ENCODE results near the gene SARDH.

Gene SARDH

DNA sequence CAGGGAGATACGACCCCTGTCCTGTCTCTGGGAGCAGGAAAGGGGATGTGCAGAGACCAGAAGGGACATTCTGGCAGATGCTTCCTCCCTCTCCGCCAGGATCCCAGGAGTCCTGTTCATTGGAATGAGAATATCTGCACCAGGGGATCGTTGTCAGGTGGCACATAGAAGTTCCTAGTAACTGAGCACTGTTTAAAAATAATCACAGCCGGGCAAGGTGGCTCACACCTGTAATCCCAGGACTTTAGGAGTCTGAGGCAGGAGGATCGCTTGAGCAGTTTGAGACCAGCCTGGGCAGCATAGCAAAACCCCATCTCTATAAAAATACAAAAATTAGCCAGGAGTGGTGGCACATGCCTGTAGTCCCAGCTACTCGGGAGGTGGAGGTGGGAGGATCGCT is 12.3 kb downstream of the SARDH start:
- H3K27ac ChIP-seq (ENCODE audit: low read depth, low read length), result no peak overlapping the region
- no peak overlapping the region for H3K9ac ChIP-seq (ENCODE audit: low read length)
- H3K4me3 ChIP-seq (ENCODE audit: low read length), result no peak overlapping the region
- H3K36me3 ChIP-seq (ENCODE audit: control insufficient read depth, insufficient read depth, low read length), result no peaks in the 10 kb centered on the region
- H3K4me1 ChIP-seq (ENCODE audit: control insufficient read depth, insufficient read depth, low read length), result no peaks in the 10 kb centered on the region
- H3K27me3 ChIP-seq (ENCODE audit: control insufficient read depth, insufficient read depth, low read length), result no peaks in the 10 kb centered on the region

DNA sequence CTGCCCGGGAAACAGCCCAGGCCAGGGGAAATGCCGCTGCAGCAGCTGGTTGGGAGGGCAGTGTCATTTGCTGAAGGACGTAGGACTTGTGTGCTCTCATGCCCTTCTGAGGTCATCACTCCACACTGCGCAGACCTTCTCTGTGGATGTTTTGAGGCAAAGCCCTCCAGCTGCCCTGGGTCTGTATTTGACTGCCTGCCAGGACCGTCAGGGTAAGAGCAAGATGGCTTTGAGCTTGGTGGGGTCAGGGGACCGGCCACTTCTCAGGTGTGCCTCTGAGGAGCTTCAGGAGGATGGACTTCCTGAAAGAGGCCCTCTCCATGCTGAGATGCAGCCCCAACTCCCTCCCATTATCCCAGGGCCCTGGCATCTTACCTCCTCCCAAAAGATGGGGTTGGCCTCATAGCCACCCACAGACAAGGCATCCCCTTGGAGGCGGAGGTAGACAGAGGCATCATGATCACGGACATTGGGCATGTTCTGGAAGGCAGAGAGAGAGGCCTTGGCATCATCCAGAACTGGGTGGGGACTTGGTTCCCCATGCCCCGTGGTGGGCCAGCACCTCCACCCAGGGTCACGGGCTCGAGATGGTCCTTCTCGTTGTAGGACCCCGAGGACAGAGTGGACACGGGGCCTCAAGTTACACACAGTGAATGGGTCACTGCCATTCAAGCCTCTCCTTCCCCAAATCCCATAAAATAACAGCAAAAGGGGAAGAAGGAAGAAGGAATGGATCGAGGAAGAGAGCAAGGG is 19.4 kb downstream of the SARDH start:
- H3K4me3 ChIP-seq (ENCODE audit: low read length), result no peak overlapping the region
- H3K36me3 ChIP-seq (ENCODE audit: control insufficient read depth, insufficient read depth, low read length), result no peaks in the 10 kb centered on the region
- H3K27ac ChIP-seq (ENCODE audit: low read depth, low read length), result no peak overlapping the region
- no peaks in the 10 kb centered on the region for H3K4me1 ChIP-seq (ENCODE audit: control insufficient read depth, insufficient read depth, low read length)
- no peaks in the 10 kb centered on the region for H3K27me3 ChIP-seq (ENCODE audit: control insufficient read depth, insufficient read depth, low read length)
- H3K9ac ChIP-seq (ENCODE audit: low read length), result no peak overlapping the region

DNA sequence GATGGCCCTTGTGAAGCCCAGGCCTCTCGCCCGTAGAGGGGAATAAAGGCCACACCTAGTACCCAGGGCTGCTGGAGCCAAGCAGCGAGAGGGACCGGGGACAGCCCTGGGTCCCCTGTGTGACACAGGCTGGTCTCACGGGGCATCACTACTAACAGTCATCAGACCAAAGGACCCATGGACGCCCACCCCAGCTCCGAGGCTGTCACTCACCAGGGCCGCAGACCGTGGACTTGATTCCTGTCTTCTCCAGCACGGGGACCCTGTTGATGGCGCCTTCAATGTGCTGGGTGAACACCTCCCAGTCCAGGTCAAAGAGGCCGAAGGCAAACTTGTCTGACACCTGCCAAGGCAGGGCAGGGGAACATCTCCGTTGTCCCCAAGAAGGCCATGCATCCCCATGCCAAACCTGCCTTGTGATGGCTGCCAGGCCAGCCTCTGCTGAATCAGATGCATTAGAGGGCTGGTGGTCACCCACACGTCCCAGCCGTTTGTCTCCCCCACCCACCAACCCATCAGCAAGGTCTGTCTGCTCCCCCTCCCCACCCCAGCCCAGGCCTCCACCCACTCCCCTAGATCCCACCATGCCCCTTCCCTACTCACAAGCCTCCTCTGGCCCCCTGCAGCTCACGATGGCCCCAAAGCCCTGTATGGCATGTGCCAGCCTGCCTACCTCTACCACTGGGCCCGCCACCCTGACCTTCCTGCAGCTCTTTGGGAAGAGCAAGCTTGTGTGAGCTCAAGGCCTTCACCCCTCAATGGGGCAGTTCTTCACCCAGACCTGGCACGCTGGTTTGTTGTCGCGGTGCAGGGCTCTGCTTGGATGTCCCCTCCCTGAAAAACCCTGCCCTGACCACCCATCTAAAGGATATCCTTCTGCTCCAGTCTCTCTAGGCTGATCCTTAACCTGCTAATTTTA is 20.8 kb downstream of the SARDH start:
- Histone ChIP-seq H3K9ac (ENCODE audit: low read length) (no peak overlapping the region), H3K4me3 (ENCODE audit: low read length) (no peak overlapping the region), H3K36me3 (ENCODE audit: control insufficient read depth, insufficient read depth, low read length) (no peaks in the 10 kb centered on the region), H3K27me3 (ENCODE audit: control insufficient read depth, insufficient read depth, low read length) (no peaks in the 10 kb centered on the region), H3K4me1 (ENCODE audit: control insufficient read depth, insufficient read depth, low read length) (no peaks in the 10 kb centered on the region), H3K27ac (ENCODE audit: low read depth, low read length) (no peak overlapping the region)

DNA sequence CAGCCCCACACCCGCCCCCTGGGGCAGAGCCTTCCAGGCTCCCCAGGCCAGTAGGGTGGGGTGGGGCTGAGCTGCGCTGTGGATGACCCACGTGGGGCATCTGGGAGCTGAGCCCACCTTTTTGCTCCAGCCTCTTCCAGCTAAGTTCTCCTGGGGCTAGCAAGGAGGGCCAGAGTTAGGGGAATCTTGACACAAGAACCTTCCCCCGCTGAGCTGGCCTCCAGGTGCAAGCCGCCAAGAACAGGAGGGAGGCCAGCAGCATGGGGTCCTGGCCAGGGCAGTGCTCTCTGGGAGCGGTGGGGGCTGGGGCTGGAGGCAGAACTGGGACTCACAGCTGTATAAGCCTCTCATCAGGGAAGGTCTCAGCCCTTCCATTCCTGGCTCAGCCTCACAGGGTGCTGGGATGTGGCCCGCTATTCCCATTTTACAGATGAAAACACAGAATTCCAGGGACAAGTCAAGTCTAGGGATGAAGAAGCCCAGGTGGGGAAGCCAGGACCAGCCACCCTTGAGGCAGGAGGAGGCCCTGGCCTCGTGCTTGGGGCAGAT is 21.5 kb downstream of the SARDH start:
- no peak overlapping the region for H3K4me3 ChIP-seq (ENCODE audit: low read length)
- H3K4me1 ChIP-seq (ENCODE audit: control insufficient read depth, insufficient read depth, low read length), result no peaks in the 10 kb centered on the region
- no peaks in the 10 kb centered on the region for H3K36me3 ChIP-seq (ENCODE audit: control insufficient read depth, insufficient read depth, low read length)
- no peak overlapping the region for H3K9ac ChIP-seq (ENCODE audit: low read length)
- H3K27me3 ChIP-seq (ENCODE audit: control insufficient read depth, insufficient read depth, low read length), result no peaks in the 10 kb centered on the region
- H3K27ac ChIP-seq (ENCODE audit: low read depth, low read length), result no peak overlapping the region

DNA sequence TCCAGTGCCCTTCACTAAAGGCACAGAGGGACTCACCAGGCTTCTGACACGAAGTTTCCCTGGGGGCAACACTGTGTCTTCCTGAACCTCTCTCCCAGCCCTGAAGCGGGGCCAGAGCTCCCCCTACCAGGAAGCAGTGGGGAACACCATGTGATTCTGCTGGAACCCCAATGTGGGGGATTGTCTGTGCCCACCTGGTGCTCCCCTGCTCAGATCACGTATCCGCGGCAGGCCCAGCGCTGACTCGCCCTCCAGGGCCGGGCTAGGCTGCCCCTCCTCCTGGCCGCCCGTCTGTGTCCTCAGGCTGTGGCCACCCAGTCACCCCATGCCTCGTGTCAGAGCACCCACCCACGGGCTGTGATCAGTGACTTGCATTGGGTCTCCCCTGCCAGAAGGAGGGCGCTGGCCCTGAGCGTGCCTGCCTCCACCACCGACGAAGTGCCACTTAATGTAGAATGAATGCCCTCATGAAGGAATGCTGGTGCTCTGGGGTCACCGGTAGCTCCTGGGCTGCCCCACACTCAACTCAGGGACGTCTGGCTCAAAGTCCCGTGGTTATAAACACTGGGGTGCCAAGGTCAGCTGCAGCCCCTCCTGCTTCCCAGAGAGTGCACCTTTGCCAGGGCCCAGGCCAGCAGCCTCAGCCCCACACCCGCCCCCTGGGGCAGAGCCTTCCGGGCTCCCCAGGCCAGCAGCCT is 22.1 kb downstream of the SARDH start:
- Histone ChIP-seq H3K36me3 (ENCODE audit: control insufficient read depth, insufficient read depth, low read length) (no peaks in the 10 kb centered on the region), H3K4me3 (ENCODE audit: low read length) (no peak overlapping the region), H3K9ac (ENCODE audit: low read length) (no peak overlapping the region), H3K27ac (ENCODE audit: low read depth, low read length) (no peak overlapping the region), H3K4me1 (ENCODE audit: control insufficient read depth, insufficient read depth, low read length) (no peaks in the 10 kb centered on the region), H3K27me3 (ENCODE audit: control insufficient read depth, insufficient read depth, low read length) (no peaks in the 10 kb centered on the region)

DNA sequence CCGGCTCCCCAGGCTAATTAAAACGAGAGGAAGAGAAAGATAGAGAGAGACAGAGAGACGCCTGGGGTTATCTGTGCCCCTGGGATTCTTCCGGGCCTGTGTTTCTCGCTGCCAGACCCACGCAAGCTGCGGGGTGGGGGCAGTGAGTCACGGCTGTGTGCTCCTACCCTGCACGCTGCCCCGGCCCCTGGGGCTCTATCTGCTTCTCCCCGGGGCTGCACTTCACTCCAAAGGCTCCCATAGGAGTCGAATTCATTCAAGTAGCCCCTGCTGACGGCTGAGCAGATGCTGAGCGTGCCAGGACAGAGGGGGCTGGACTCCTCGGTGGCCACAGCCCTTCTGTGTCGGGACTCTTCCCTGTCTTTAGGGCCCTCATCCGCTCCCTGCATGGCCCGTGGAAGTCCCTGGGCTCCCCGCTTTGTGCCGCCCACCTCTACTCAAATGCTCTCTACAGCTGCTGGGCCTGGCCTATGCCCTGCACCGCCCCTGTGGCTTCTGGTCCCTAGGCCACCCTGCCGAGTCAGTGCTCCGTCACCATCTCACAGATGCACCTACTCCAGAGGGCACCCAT is 22.8 kb downstream of the SARDH start:
- H3K36me3 ChIP-seq (ENCODE audit: control insufficient read depth, insufficient read depth, low read length), result no peaks in the 10 kb centered on the region
- H3K4me1 ChIP-seq (ENCODE audit: control insufficient read depth, insufficient read depth, low read length), result no peaks in the 10 kb centered on the region
- no peak overlapping the region for H3K27ac ChIP-seq (ENCODE audit: low read depth, low read length)
- no peak overlapping the region for H3K9ac ChIP-seq (ENCODE audit: low read length)
- H3K4me3 ChIP-seq (ENCODE audit: low read length), result no peak overlapping the region
- H3K27me3 ChIP-seq (ENCODE audit: control insufficient read depth, insufficient read depth, low read length), result no peaks in the 10 kb centered on the region

DNA sequence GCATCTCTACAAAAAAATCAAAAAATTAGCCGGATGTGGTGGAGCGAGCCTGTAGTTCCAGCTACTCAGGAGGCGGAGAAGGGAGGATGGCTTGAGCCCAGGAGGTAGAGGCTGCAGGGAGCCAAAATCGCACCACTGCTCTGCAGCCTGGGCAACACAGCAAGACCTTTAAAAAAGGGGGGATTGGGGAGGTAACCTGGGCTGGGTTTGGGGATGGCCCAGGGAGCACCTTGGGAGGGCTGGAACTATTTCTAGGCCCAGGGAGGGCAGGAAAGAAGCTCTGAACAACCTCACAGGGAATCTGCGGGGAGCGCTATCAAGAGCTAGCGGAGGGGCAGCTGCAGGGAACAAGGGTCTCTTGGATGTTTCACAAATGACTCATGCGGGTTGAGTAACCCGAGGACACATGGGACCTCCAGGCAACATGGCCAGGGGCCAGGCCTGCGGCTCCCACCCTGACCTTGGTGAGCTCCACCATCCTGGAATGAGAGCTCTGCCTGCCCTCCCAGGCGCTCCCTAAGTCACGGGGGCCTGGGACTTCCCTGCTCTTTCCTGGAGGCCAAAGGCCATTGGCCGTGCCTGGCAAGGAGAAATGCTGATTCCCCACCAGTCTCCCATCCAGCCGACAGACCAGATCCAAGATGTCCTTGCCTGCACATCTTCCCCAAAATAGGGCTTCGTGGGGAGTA is 23.4 kb downstream of the SARDH start:
- H3K4me3 ChIP-seq (ENCODE audit: low read length), result no peak overlapping the region
- H3K27me3 ChIP-seq (ENCODE audit: control insufficient read depth, insufficient read depth, low read length), result no peaks in the 10 kb centered on the region
- H3K4me1 ChIP-seq (ENCODE audit: control insufficient read depth, insufficient read depth, low read length), result no peaks in the 10 kb centered on the region
- no peak overlapping the region for H3K27ac ChIP-seq (ENCODE audit: low read depth, low read length)
- H3K9ac ChIP-seq (ENCODE audit: low read length), result no peak overlapping the region
- H3K36me3 ChIP-seq (ENCODE audit: control insufficient read depth, insufficient read depth, low read length), result no peaks in the 10 kb centered on the region

DNA sequence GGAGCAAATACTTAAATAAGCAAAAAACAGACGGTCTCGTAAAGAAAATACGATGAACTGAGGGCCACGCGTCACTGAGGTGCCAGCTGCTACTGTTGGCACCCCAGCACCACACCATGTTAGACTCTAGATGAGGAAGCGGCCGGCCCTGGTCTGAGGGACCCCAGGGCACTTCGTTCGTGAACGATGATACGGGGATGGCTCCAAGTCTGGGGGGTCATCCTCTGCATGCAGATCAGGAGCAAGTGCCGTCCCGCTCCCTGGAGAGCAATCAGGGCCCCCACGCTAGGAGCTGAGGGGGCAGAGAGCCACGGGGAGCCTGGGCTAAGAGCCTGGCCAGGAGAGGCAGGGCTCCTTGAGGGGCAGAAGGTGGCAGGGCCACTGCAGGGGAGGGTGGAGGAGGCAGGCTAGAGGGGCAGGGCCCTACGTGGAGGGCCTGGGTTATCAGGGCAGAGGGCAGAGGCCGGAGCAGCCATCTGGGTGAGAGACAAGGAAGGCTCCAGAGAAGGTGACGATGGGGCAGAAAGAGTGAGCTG is 24.1 kb downstream of the SARDH start:
- Histone ChIP-seq H3K36me3 (ENCODE audit: control insufficient read depth, insufficient read depth, low read length) (no peaks in the 10 kb centered on the region), H3K27ac (ENCODE audit: low read depth, low read length) (no peak overlapping the region), H3K4me3 (ENCODE audit: low read length) (no peak overlapping the region), H3K27me3 (ENCODE audit: control insufficient read depth, insufficient read depth, low read length) (no peaks in the 10 kb centered on the region), H3K9ac (ENCODE audit: low read length) (no peak overlapping the region), H3K4me1 (ENCODE audit: control insufficient read depth, insufficient read depth, low read length) (no peaks in the 10 kb centered on the region)

DNA sequence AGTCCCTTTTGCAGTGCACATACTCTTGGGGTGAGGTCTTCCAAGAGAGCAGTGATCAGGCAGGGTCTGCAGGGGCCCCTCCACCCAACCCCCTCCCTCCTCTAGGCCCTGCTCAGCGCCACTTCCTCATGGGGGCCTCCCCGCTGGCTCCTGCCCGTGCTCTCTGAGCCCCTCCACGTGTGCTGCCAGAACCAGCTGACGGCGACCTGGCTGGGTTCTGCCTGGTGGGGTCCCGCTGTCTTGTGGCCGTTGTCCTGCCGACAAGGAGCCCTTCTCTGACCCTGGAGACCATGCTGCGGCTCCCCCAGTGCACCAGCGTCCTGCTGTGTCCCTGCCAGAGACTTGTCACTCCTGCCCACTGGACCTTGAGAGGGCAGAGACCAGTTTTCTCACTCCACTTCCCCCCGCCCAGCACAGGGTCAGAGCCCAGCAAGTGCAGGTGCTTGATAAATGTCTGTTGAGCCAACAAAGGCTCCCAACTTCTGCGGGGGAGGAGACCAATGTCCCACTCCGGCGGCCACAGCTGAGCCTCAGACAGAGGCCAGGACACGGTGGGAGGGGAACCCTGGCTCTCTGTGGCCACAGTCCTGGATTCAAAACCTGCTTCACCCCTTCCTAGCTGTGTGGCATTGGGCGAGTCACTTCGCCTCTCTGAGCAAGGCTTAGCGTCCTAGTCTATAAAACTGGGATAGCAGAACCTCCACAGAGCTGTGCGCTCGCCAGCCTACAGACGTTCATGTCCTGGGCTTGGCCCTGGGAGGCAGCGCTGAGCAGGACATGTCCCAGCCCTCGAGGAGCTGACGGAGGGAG is 24.8 kb downstream of the SARDH start:
- H3K4me1 ChIP-seq (ENCODE audit: control insufficient read depth, insufficient read depth, low read length), result no peaks in the 10 kb centered on the region
- H3K27ac ChIP-seq (ENCODE audit: low read depth, low read length), result no peak overlapping the region
- H3K27me3 ChIP-seq (ENCODE audit: control insufficient read depth, insufficient read depth, low read length), result no peaks in the 10 kb centered on the region
- no peak overlapping the region for H3K4me3 ChIP-seq (ENCODE audit: low read length)
- H3K9ac ChIP-seq (ENCODE audit: low read length), result no peak overlapping the region
- H3K36me3 ChIP-seq (ENCODE audit: control insufficient read depth, insufficient read depth, low read length), result no peaks in the 10 kb centered on the region

DNA sequence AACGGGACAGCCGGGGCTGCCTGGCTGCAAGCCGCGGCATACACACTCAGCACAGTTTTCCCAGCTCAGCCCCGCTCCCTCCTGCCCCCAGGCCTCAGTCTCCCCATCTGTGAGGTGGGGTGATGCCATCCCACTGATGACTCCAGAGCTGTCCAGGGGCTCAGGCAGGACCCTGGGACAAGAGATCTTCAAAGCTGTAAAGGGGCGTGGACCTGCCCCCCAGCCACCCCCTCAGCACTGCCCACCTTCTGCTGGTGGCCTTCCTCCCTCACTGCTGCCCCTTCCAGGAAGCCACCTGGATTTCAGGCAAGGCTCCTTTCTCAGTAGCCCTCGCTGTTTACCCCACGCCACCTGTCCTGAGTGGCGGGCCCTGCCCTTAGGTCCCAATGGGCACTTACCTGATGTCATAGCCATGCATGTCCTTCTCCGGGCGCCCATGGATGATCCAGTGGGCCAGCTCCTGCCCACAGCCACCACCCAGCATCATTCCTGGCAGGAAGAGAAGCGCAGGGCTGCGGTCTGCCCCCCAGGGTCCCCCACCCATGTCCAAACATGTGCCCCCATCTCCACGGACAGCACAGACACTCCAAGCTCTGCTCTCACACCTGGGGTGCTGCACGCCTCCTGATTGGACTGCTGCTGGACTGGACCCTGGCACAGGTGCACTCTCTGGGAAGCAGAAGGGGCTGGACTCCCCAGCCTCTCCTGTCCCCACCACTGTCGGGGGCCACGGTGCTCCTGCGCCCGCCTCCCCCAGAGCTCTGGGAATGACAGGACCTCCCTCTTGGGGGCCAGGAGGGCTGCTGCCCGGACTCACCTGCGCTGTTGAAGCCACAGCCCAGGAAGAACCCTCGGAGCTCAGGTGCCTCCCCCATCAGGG is 25.7 kb downstream of the SARDH start:
- no peak overlapping the region for H3K27ac ChIP-seq (ENCODE audit: low read depth, low read length)
- H3K4me1 ChIP-seq (ENCODE audit: control insufficient read depth, insufficient read depth, low read length), result no peaks in the 10 kb centered on the region
- no peak overlapping the region for H3K9ac ChIP-seq (ENCODE audit: low read length)
- no peaks in the 10 kb centered on the region for H3K27me3 ChIP-seq (ENCODE audit: control insufficient read depth, insufficient read depth, low read length)
- no peaks in the 10 kb centered on the region for H3K36me3 ChIP-seq (ENCODE audit: control insufficient read depth, insufficient read depth, low read length)
- no peak overlapping the region for H3K4me3 ChIP-seq (ENCODE audit: low read length)

All from rectal smooth muscle tissue (tissue), 1 donor.